Iris pigment epithelial cell (primary cell): Measurements from ENCODE around the gene ZNF524.

Experiments
- DNase-seq: peaks from one replicate; pipeline ENCODE4 v3.0.0-alpha.2; 2011; ENCODE audit warnings: low read depth

ZNF524 gene

DNA sequence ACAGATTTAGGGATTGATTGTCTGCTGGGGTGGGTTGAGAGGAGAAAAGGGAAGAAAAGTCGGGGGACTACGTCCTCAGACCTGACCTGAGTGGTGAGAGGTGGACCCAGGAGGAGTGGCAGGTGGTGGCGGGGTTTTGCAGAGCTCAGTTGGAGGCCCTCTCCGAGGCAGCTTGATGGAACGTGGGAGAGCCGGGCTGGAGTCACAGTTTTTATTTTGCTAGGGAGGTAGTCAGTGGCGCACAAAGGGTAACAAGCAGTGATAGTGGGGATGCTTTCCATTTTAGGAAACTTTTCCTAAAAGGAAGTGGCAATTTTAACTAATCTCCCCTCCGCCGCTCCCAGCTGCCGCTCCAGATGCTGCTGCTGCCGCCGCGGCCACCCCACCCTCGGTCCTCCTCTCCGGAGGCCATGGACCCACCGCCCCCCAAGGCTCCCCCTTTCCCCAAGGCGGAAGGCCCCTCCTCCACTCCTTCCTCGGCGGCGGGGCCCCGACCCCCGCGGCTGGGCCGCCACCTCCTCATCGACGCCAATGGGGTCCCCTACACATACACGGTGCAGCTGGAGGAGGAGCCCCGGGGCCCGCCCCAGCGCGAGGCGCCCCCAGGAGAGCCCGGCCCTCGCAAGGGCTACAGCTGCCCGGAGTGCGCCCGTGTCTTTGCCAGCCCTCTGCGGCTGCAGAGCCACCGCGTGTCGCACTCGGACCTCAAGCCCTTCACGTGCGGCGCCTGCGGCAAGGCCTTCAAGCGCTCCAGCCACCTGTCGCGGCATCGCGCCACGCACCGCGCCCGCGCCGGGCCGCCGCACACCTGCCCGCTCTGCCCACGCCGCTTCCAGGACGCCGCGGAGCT is 42.3 kb downstream of the ZNF524 start:
- peak; percentile 51 for DNase-seq

- peak; percentile 87 for DNase-seq
These were observed 43.2 kb downstream of the ZNF524 start, which contains the start of gene ZNF581 for GRCh38 chr19:55643003-55643886. ZNF581 (plus strand) TSS chr19:55643649; CDS start chr19:55644572, 923 bp downstream.

- DNase-seq = no peak
These were observed 43.7 kb downstream of the ZNF524 start for GRCh38 chr19:55643887-55644176.

- DNase-seq = no peak
These were observed 44.2 kb downstream of the ZNF524 start for GRCh38 chr19:55644191-55644833.

DNA sequence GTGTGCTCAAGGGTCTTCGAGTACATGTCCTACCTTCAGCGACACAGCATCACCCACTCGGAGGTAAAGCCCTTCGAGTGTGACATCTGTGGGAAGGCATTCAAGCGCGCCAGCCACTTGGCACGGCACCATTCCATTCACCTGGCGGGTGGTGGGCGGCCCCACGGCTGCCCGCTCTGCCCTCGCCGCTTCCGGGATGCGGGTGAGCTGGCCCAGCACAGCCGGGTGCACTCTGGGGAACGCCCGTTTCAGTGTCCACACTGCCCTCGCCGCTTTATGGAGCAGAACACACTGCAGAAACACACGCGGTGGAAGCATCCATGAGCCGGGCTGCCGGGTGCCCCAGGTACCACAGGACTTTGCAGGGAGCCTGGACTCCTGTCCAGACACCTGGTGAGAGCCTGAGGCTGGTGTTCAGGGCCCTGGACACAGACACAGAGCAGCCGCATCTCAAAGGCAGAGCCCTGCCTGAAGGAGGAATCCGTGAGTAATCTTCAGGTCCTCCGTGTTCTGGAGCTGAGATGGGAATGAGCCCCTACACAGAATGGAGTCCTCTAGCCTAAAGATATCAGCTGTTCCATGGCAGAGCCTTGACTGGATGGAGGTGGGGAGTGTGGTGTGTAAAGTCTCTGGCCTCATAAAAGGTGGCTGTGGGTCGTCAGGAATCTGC is 44.9 kb downstream of the ZNF524 start:
- DNase-seq = no peak

DNA sequence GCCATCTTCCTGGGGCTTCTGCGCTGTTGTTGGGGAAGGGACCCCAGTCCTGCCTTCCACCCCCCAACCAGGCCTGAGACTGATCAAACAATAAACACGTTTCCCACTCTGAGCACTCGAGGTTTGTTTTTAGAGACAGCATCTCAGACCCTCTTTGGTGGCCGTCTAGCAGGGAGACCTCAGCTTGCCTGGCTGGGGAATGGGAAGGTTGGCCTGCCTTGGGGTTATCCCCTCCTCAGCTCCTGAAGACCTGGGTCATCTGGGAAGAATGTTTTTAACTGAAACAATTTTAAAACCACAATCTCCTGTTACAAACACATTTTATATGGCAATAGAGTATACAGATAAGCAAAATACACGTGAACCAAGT is 45.4 kb downstream of the ZNF524 start:
- DNase-seq = no peak

DNA sequence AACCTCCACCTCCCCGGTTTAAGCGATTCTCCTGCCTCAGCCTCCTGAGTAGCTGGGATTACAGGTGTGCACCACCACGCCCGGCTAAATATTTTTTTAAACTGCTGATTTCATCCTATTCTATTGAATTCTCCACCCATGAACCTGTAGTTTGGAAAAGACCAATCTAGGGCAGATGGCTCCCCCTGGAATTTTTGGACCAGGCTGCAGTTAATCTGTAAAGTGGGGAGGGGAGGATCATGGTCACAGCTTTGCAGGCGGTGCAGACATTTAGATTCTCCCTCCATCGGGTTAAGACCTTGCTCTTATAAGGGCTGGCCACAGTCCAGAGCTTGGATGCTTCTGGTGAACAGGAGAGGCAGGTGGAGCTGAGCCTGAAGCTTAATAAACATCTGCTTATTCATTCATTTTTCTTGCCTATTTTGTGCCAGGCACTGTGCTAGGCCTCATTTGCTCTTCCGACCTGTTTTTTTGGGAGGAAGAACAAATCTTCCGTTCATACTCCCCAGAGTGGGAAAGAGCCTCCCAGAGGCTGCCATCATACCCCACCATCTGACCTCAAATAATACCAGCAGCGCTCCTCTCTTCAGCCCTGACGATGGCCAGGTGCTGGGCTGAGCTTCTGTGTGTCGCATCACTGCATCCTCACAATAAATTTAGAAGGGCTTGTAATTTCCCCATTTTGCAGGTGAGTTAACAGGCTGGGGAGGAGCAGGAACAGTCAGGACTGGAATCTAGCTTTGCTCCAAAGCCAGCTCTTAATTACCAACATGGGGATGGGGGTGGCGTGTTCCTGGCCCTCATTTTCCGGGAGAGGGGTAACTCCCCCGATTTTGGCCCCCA is 47.0 kb downstream of the ZNF524 start:
- no peak for DNase-seq

GRCh38 chr19:55647732-55648584 is 47.9 kb downstream of the ZNF524 start, which contains the start of gene CCDC106:
CCDC106 (plus strand) TSS chr19:55648212; CDS start chr19:55649047, 835 bp downstream.
- peak; percentile 78 for DNase-seq

- DNase-seq = no peak
These were observed 48.6 kb downstream of the ZNF524 start for GRCh38 chr19:55648585-55649267.

DNA sequence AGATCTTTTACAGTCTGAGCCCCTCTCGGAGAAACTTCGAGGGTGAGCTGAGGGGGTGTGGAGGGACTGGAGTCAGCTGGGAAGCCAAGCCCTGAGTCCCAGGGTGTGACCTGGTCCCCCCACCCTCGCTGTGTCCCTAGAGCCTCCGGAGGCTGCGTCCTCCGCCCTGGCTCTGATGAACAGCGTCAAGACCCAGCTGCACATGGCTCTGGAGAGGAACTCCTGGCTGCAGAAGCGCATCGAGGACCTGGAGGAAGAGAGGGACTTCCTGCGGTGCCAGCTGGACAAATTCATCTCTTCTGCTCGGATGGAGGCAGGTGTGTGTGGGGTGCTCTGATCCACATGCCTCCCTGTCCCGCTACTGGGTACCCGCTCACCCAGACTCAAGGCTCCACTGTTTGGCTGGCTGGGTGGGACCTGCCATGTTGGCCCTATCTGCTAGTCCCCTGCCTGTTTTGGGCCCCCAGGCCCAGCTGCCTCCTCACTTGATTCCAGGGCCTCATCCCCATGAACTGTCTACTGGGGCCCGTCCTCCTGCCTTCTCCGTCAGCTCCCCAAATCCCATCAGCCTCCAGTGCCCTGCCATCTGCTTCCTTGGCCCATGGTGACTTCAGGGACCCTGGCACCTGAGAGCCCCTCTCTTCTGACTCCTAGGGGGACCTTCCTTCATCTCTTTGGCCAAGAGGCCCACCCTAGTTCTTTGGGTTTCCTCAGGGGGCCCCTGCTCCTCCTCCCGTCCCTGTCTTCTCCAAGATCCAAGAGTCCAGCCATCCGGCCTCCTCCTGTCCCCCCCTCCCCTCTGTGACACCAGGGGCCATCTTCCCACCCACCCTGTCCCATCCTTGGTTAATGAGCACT is 49.4 kb downstream of the ZNF524 start:
- no peak for DNase-seq

- no peak for DNase-seq
These were observed 50.1 kb downstream of the ZNF524 start for GRCh38 chr19:55650126-55650557.

DNA sequence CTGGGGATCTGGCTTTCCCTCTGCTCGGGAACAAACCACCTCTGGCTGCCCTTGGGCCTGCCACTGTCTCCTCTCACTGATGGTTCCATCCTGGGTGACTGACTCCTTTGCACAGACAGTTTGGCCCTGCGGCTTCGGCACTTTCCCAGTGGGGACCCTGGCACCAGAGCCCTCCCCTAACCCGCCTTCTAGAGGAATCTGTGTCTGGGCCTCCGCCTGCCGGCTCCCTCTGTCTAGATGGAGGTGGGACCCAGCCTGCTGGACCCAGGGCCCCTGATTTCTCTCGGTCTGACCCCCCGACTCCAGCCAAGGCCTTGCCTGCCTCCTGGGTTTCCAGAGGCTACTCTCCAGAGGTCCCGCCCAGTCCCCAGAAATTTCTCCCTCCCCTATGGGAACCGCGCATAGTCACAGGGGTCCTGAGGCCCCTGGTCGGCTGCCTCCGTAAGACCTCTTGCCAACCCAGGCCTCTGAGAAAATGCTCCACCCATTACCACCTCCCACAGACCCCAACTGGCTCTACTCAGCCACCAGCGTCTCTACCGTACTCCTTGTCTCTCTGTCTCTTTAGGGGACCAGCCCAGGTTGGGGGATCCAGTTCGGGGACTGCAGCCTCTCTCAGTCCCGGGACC is 50.6 kb downstream of the ZNF524 start:
- no peak for DNase-seq

- DNase-seq = no peak
These were observed 51.1 kb downstream of the ZNF524 start for GRCh38 chr19:55651236-55651635.

DNA sequence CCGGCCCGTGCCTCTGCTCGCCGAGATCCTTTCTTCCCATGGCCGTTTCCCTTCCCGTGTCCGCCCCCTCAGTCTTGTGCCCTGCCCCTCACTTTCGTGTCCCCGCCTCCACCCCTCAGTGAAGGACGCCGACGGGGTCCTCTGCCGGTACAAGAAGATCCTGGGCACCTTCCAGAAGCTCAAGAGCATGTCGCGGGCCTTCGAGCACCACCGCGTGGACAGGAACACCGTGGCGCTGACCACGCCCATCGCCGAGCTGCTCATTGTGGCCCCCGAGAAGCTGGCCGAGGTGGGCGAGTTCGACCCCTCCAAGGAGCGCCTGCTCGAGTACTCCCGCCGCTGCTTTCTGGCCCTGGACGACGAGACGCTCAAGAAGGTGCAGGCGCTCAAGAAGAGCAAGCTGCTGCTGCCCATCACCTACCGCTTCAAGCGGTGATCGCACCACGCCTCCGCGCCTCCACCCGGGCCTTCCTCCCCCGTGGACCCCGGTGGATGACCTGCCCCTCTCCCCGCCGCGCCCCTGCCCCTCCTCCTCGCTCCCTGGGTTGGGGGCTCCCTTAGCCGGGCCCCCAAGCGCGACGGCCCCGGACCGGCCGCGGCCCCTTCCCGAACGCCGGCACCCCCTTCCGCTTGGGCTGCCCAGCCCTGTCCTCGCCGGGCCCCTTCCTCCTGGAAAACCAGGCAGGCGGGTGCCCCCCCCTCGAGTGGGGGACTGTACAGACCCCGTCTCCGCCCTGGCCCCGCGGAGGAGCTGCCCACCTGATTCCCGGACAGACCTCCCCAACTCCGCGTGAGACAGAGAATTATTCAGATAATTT is 52.4 kb downstream of the ZNF524 start:
- no peak for DNase-seq
